Bronchus fibroblast of lung (primary cell): ENCODE measurements around the gene GUCY1B1. TPM values are rescaled to one million over a fixed set of nuclear protein-coding genes. Genes with fewer than 3 reads are reported as not detected.

Experiments
- total RNA-seq: library from RNA; depleted of rRNA; stranded (reverse); fragments of >200 nt; gene quantifications from 2 replicates; pipeline ENCODE4 v1.2.3, GENCODE V29; 2015

Gene GUCY1B1
- total RNA-seq, result 12.0 and 12.9 TPM in 2 replicates

DNA sequence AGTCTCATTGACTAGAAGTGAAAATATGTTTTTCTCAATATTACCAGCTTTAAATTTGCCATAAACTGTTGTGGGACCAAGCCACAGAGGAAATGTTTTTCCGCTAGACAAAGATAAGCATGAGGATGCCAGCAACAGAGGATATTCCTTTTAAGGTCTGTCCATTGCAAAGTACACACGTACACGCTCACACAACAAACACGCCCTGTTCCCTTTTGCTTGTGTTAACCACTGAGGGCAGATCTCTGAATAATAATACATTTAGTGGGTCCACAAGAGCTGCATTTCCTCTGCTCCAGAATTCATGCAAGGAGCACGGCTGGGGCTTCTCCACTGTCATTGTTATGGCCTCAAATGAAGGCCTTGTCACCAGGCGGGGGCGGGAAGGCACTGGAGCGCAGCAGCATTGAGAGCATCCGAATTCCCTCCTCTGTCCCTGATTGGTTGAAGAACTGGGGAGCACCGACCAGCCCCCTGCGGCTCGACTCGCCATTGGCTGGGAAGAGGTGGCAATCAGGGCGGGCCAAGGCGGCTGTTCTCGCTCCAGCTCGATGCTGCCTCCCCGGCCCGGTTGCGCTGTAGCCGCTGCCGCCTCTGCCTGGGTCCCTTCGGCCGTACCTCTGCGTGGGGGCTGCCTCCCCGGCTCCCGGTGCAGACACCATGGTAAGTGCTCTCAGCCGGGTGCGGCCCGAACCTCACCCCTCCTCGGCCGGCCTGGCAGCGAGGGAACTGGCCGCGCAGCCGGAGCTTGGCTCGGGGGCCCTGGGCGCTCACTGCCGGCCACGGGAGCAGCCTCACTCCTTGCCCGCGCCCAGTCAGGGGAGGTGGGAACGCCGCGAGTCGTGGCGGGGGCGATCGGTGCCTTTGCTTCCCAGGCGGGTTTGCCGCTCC, at the start of gene GUCY1B1:
Gene GUCY1B1, plus strand, starts transcription at position 541 of the 891 bp plus-strand sequence. Its CDS starts 120 bp downstream, at position 661.

Other genes with a start within 250 kb of the GUCY1B1 start
- 0.67 and 0.89 TPM in 2 replicates for gene GUCY1A1, start 92.2 kb upstream of the GUCY1B1 start, total RNA-seq
- not detected in 2 replicates for gene ASIC5, start 107.3 kb downstream of the GUCY1B1 start, total RNA-seq
- 1.0 and 2.0 TPM in 2 replicates for gene TDO2, start 144.7 kb downstream of the GUCY1B1 start, total RNA-seq
- 6.4 and 9.2 TPM in 2 replicates for gene CTSO, start 194.8 kb downstream of the GUCY1B1 start, total RNA-seq